ENCODE measurements around the gene PPAT.

GRCh38 chr4:56356650-56357049 is 78.8 kb downstream of the PPAT start:
- TF ChIP-seq, protein P1, sequence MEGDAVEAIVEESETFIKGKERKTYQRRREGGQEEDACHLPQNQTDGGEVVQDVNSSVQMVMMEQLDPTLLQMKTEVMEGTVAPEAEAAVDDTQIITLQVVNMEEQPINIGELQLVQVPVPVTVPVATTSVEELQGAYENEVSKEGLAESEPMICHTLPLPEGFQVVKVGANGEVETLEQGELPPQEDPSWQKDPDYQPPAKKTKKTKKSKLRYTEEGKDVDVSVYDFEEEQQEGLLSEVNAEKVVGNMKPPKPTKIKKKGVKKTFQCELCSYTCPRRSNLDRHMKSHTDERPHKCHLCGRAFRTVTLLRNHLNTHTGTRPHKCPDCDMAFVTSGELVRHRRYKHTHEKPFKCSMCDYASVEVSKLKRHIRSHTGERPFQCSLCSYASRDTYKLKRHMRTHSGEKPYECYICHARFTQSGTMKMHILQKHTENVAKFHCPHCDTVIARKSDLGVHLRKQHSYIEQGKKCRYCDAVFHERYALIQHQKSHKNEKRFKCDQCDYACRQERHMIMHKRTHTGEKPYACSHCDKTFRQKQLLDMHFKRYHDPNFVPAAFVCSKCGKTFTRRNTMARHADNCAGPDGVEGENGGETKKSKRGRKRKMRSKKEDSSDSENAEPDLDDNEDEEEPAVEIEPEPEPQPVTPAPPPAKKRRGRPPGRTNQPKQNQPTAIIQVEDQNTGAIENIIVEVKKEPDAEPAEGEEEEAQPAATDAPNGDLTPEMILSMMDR (conservative IDR thresholded peaks at IDR 0.05; ENCODE audit: low read length) = no peak
- TF ChIP-seq EZH2phosphoT487 (IDR thresholded peaks at IDR 0.05; ENCODE audit: borderline replicate concordance) = no peak
